Measurements from ENCODE around the gene CYP3A7. TPM values are rescaled to one million over a fixed set of nuclear protein-coding genes. Genes with fewer than 3 reads are reported as not detected.
"Not testable (repeated sequence)": the region's sequence is repeated elsewhere in the genome, so short reads cannot be mapped to it uniquely, and the experiment has no call there.

Gene CYP3A7
- total and polyA plus RNA-seq, 2 donors (not counting 3 experiments of a cell fraction or from before 2014, with no cell fraction given), result not detected

- ChIA-PET CTCF (no interaction called here), POLR2A (no interaction called here)
- intact Hi-C loops (cut with micrococcal nuclease), result no loop called here
- H3K9ac ChIP-seq (replicated peaks; ENCODE audit: extremely low read depth, insufficient read depth, low read length), result no peak overlapping the region
- BruUV-seq (replicated peaks), result no TSS peak
- TF ChIP-seq JUN (IDR thresholded peaks at IDR 0.05; ENCODE audit: borderline replicate concordance, insufficient read depth, insufficient read length, low read depth) (no peak), POLR2AphosphoS5 (IDR thresholded peaks at IDR 0.05; ENCODE audit: insufficient read depth, low read depth, low read length) (no peak), POLR2A (IDR thresholded peaks at IDR 0.05; ENCODE audit: low read depth, low read length) (no peak), GATA2 (IDR thresholded peaks at IDR 0.05; ENCODE audit: insufficient read depth, insufficient read length, low read depth, low read length) (no peak), EZH2 (IDR thresholded peaks at IDR 0.05; ENCODE audit: borderline replicate concordance, low read depth, low read length, severe bottlenecking) (no peak), FOS (IDR thresholded peaks at IDR 0.05; ENCODE audit: borderline replicate concordance, insufficient read depth, low read length) (no peak), MYC (IDR thresholded peaks at IDR 0.05; ENCODE audit: low read depth, low read length) (no peak)
- TF ChIP-seq, protein P1, sequence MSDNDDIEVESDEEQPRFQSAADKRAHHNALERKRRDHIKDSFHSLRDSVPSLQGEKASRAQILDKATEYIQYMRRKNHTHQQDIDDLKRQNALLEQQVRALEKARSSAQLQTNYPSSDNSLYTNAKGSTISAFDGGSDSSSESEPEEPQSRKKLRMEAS (IDR thresholded peaks at IDR 0.05; ENCODE audit: insufficient read depth, insufficient read length), result no peak
- TF ChIP-seq, protein P2, sequence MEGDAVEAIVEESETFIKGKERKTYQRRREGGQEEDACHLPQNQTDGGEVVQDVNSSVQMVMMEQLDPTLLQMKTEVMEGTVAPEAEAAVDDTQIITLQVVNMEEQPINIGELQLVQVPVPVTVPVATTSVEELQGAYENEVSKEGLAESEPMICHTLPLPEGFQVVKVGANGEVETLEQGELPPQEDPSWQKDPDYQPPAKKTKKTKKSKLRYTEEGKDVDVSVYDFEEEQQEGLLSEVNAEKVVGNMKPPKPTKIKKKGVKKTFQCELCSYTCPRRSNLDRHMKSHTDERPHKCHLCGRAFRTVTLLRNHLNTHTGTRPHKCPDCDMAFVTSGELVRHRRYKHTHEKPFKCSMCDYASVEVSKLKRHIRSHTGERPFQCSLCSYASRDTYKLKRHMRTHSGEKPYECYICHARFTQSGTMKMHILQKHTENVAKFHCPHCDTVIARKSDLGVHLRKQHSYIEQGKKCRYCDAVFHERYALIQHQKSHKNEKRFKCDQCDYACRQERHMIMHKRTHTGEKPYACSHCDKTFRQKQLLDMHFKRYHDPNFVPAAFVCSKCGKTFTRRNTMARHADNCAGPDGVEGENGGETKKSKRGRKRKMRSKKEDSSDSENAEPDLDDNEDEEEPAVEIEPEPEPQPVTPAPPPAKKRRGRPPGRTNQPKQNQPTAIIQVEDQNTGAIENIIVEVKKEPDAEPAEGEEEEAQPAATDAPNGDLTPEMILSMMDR (IDR thresholded peaks at IDR 0.05; ENCODE audit: extremely low read depth in 1 of 2, insufficient read depth in 1 of 2, low read depth in 1 of 2, low read length in 2 of 2), result no peak
- H3K4me1 ChIP-seq (ENCODE audit: control insufficient read depth, extremely low read depth, insufficient read depth, low read length), result peaks cover 3% of the 10 kb centered on the region
- DNase-seq (ENCODE audit: low read depth, low spot score), result no peak
- H3K27me3 ChIP-seq (ENCODE audit: control insufficient read depth in 2 of 2, insufficient read depth in 2 of 2, low read length in 2 of 2), result peaks cover 6 to 10% of the 10 kb centered on the region in 2 experiments
- no peak overlapping the region for H3K27ac ChIP-seq (ENCODE audit: insufficient read depth, low read depth, low read length)
- FAIRE-seq, result no peak
- dilution Hi-C loops (cut with MboI; ENCODE audit: extremely low pct_ligation_motif_present, low sequenced_read_pairs), result no loop called here
- no peaks in the 10 kb centered on the region for H3K79me2 ChIP-seq (ENCODE audit: control insufficient read depth, insufficient read depth, low read length)
- H4K20me1 ChIP-seq (replicated peaks; ENCODE audit: control insufficient read depth, extremely low read depth, insufficient read depth, low read length), result no peaks in the 10 kb centered on the region
- no peak overlapping the region for H3K4me2 ChIP-seq (ENCODE audit: insufficient read depth, low read length)
- H3K4me3 ChIP-seq (replicated peaks in 1 of 3; ENCODE audit: insufficient read depth in 1 of 3, low read depth in 1 of 3, low read length in 3 of 3), result no peak overlapping the region
- no peaks in the 10 kb centered on the region for H3K36me3 ChIP-seq (ENCODE audit: control insufficient read depth in 2 of 2, extremely low read depth in 1 of 2, insufficient read depth in 2 of 2, low read length in 2 of 2)
- H2AFZ ChIP-seq (ENCODE audit: low read depth, low read length), result no peak overlapping the region
- H3K9me1 ChIP-seq (replicated peaks; ENCODE audit: control insufficient read depth, extremely low read depth, insufficient read depth, low read length), result no peaks in the 10 kb centered on the region
- H3K9me3 ChIP-seq (replicated peaks; ENCODE audit: control insufficient read depth, insufficient read depth, low read length), result no peaks in the 10 kb centered on the region
These were observed 35.0 kb downstream of the CYP3A7 start for GRCh38 chr7:99699946-99700345.

DNA sequence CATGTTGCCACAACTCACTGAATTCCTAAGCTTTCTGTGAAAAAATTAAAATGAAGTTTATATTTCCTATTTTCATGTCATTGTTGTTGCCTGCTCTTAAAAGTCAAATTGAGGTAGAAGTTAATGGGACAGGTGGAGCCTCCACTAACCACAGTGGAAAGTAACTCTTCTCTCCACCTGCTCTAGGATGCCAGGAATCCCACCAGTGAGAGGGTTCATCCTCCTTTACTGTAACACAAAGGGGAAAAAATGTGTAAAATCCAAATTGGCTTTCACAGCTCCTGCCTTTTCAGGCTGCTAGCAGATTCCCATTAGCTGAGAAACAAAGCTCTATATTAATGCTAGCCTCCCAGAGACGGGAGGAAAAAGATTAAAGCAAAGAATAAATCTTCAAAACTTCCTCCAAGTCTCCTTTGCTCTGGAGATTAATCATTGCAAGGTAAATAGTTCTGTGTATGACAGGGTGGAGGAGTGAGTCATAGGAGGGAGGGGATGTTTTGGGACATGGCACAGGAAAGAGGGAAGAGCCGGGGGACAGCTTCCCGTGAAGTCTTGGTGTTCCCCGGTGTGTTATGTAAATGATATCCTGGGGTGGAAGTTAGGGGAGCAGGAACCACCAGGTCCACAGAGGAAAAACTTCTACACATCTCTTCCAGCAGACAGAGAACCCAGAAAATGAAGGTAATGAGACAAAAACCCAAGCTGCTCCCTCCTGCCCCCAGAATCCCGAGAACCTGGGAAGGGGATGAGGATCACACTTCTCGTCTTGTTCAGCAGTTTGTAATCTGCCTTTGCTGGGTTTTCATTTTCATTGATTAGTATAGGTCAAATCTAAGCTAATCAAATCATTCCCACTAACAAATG, 35.9 kb downstream of the CYP3A7 start:
- H3K36me3 ChIP-seq (ENCODE audit: control insufficient read depth in 2 of 2, extremely low read depth in 1 of 2, insufficient read depth in 2 of 2, low read length in 2 of 2); H3K9me3 ChIP-seq (replicated peaks; ENCODE audit: control insufficient read depth, insufficient read depth, low read length); H3K9ac ChIP-seq (replicated peaks; ENCODE audit: extremely low read depth, insufficient read depth, low read length); BruUV-seq (replicated peaks); FAIRE-seq; dilution Hi-C loops (cut with MboI; ENCODE audit: extremely low pct_ligation_motif_present, low sequenced_read_pairs); CTCF ChIA-PET; H3K4me3 ChIP-seq (replicated peaks in 1 of 3; ENCODE audit: insufficient read depth in 1 of 3, low read depth in 1 of 3, low read length in 3 of 3); H2AFZ ChIP-seq (ENCODE audit: low read depth, low read length); intact Hi-C loops (cut with micrococcal nuclease); H3K9me1 ChIP-seq (replicated peaks; ENCODE audit: control insufficient read depth, extremely low read depth, insufficient read depth, low read length); H3K79me2 ChIP-seq (ENCODE audit: control insufficient read depth, insufficient read depth, low read length); DNase-seq (ENCODE audit: low read depth, low spot score); H3K27ac ChIP-seq (ENCODE audit: insufficient read depth, low read depth, low read length); POLR2A ChIA-PET; H3K4me1 ChIP-seq (ENCODE audit: control insufficient read depth, extremely low read depth, insufficient read depth, low read length); H4K20me1 ChIP-seq (replicated peaks; ENCODE audit: control insufficient read depth, extremely low read depth, insufficient read depth, low read length): not testable (repeated sequence)
- H3K27me3 ChIP-seq (ENCODE audit: control insufficient read depth in 2 of 2, insufficient read depth in 2 of 2, low read length in 2 of 2), result peaks cover 6 to 15% of the 10 kb centered on the region in 2 experiments
- peak overlapping the region; percentile 24 for H3K4me2 ChIP-seq (ENCODE audit: insufficient read depth, low read length)

All from endothelial cell of umbilical vein (primary cell).